Keratinocyte (primary cell): Measurements from ENCODE around the gene LRRC15. TPM values are rescaled to one million over a fixed set of nuclear protein-coding genes. Genes with fewer than 3 reads are reported as not detected.

ENCODE experiments used
- DNase-seq: peaks from one replicate; pipeline ENCODE4 v3.0.0-alpha.2; 2011; ENCODE audit warnings: low read depth, missing footprints, low spot score
- FAIRE-seq: peaks from 2 replicates; lab custom pipeline; 2011; peaks lifted over from hg19 to GRCh38; lab: Jason Lieb, UNC
- H2AFZ ChIP-seq: 2 replicates; pipeline ENCODE4 v1.6.0; 2012; ENCODE audit warnings: low read length, control low read depth, inconsistent platforms; ENCODE audit not compliant: control insufficient read depth
- H3K27ac ChIP-seq: 2 replicates; pipeline ENCODE4 v1.5.1; 2011; ENCODE audit warnings: low read length; ENCODE audit not compliant: control insufficient read depth, insufficient read depth
- H3K27me3 ChIP-seq: 3 replicates; pipeline ENCODE4 v1.6.0; 2011; ENCODE audit warnings: low read length; ENCODE audit not compliant: control insufficient read depth, insufficient read depth; ENCODE audit errors: extremely low read depth
- H3K36me3 ChIP-seq, 2 experiments: 2 replicates in 1 of 2; 3 replicates in 1 of 2; pipeline ENCODE4 v1.5.1; 2011; ENCODE audit warnings: low read length in 2 of 2, mild to moderate bottlenecking in 1 of 2; ENCODE audit not compliant: control insufficient read depth in 2 of 2, insufficient read depth in 2 of 2; ENCODE audit errors: extremely low read depth in 1 of 2
- H3K4me1 ChIP-seq: 3 replicates; pipeline ENCODE4 v1.5.1; 2011; ENCODE audit warnings: low read length; ENCODE audit not compliant: control insufficient read depth, insufficient read depth; ENCODE audit errors: extremely low read depth
- H3K4me2 ChIP-seq: 3 replicates; pipeline ENCODE4 v1.6.0; 2011; ENCODE audit warnings: low read depth, low read length; ENCODE audit not compliant: control insufficient read depth, insufficient read depth; ENCODE audit errors: extremely low read depth
- H3K4me3 ChIP-seq, 3 experiments: fragments of 200-600 bp in 1 of 3; sonication (generic) in 1 of 3; 2 replicates in 2 of 3; 3 replicates in 1 of 3; pipeline ENCODE4 v1.5.1; 2011 to 2016; ENCODE audit warnings: low read length in 3 of 3, mild to moderate bottlenecking in 3 of 3, control low read depth in 2 of 3, inconsistent platforms in 1 of 3, low read depth in 1 of 3, mixed read lengths in 1 of 3, mixed run types in 1 of 3, moderate library complexity in 1 of 3; ENCODE audit not compliant: control insufficient read depth in 2 of 3, insufficient read depth in 2 of 3; ENCODE audit errors: extremely low read depth in 1 of 3
- H3K79me2 ChIP-seq: 2 replicates; pipeline ENCODE4 v1.6.0; 2012; ENCODE audit warnings: low read length; ENCODE audit not compliant: control insufficient read depth, insufficient read depth
- H3K9ac ChIP-seq: 3 replicates; pipeline ENCODE4 v1.6.0; 2011; ENCODE audit warnings: low read length; ENCODE audit not compliant: control insufficient read depth, insufficient read depth; ENCODE audit errors: extremely low read depth
- H3K9me1 ChIP-seq: 3 replicates; pipeline ENCODE4 v1.6.0; 2011; ENCODE audit warnings: low read length; ENCODE audit not compliant: control insufficient read depth, insufficient read depth; ENCODE audit errors: extremely low read depth
- H3K9me3 ChIP-seq: 2 replicates; pipeline ENCODE4 v1.5.1; 2012; ENCODE audit warnings: low read depth, low read length; ENCODE audit not compliant: control insufficient read depth
- H4K20me1 ChIP-seq: 3 replicates; pipeline ENCODE4 v1.6.0; 2011; ENCODE audit warnings: low read length; ENCODE audit not compliant: control insufficient read depth, insufficient read depth; ENCODE audit errors: extremely low read depth
- CTCF ChIP-seq, 3 experiments: IDR thresholded peaks in 1 of 3; conservative IDR thresholded peaks in 1 of 3; optimal IDR thresholded peaks in 1 of 3; 2 replicates in 2 of 3; 3 replicates in 1 of 3; pipeline versions ENCODE3 to v1.5.1; 2011; ENCODE audit warnings: low read length in 3 of 3, mild to moderate bottlenecking in 3 of 3, moderate library complexity in 2 of 3, control low read depth in 1 of 3, inconsistent platforms in 1 of 3; ENCODE audit not compliant: insufficient read depth in 2 of 3; ENCODE audit errors: extremely low read depth in 1 of 3
- EZH2 ChIP-seq: IDR thresholded peaks from one replicate; pipeline ENCODE4 v1.6.1; 2012; ENCODE audit warnings: inconsistent platforms, mild to moderate bottlenecking, low read length, moderate library complexity
- dilution Hi-C: fragments of 300-500 bp; cut with MboI; formaldehyde crosslinking; loops from one replicate; pipeline ENCODE4 v1.7.0; 2020; ENCODE audit warnings: low sequenced_read_pairs; ENCODE audit not compliant: extremely low pct_ligation_motif_present
- polyA plus RNA-seq, 5 experiments: library from polyadenylated mRNA; depleted of rRNA in 3 of 5; stranded (reverse) in 3 of 5; stranded (forward) in 1 of 5; unstranded in 1 of 5; fragments of >200 nt; gene quantifications; 1 replicate in 1 of 5; 2 replicates in 3 of 5; 3 replicates in 1 of 5; pipeline versions ENCODE4 v1.2.1 to v1.2.3, GENCODE V29; 2011 to 2012; ENCODE audit warnings: missing spikeins in 2 of 5, low read depth in 1 of 5, low replicate concordance in 1 of 5

The LRRC15 gene
- polyA plus RNA-seq, 1 donor (not counting 4 experiments of a cell fraction or from before 2014, with no cell fraction given): not detected

- H3K27ac ChIP-seq: no peak overlapping the region
- H3K9me3 ChIP-seq: peaks cover 2% of the 10 kb centered on the region
- H4K20me1 ChIP-seq: no peaks in the 10 kb centered on the region
- dilution Hi-C loops: no loop called here
- H3K27me3 ChIP-seq: peaks cover 12% of the 10 kb centered on the region
- H3K4me1 ChIP-seq: no peaks in the 10 kb centered on the region
- H3K4me2 ChIP-seq: no peak overlapping the region
- TF ChIP-seq EZH2 (no peak), CTCF (optimal IDR thresholded peaks at IDR 0.05 in 1 of 3, IDR thresholded peaks at IDR 0.05 in 1 of 3, conservative IDR thresholded peaks at IDR 0.05 in 1 of 3; ENCODE audit: extremely low read depth in 1 of 3, insufficient read depth in 2 of 3, low read length in 3 of 3) (no peak)
- H3K9me1 ChIP-seq: no peaks in the 10 kb centered on the region
- H3K79me2 ChIP-seq: no peaks in the 10 kb centered on the region
- DNase-seq: no peak
- H3K4me3 ChIP-seq: no peak overlapping the region
- no peak overlapping the region for H2AFZ ChIP-seq
- H3K9ac ChIP-seq: no peak overlapping the region
- no peak for FAIRE-seq
- no peaks in the 10 kb centered on the region for H3K36me3 ChIP-seq
Measured at GRCh38 chr3:194389269-194389668, 19.7 kb upstream of the LRRC15 start.

GRCh38 chr3:194387926-194388418 is 18.4 kb upstream of the LRRC15 start:
- Histone ChIP-seq H3K4me3 (no peak overlapping the region), H3K27me3 (peaks cover 12% of the 10 kb centered on the region), H3K9me3 (peaks cover 2% of the 10 kb centered on the region), H3K9me1 (no peaks in the 10 kb centered on the region), H3K4me1 (no peaks in the 10 kb centered on the region), H3K36me3 (no peaks in the 10 kb centered on the region), H3K4me2 (no peak overlapping the region), H3K79me2 (no peaks in the 10 kb centered on the region), H3K27ac (no peak overlapping the region), H4K20me1 (no peaks in the 10 kb centered on the region), H3K9ac (no peak overlapping the region), H2AFZ (no peak overlapping the region)
- dilution Hi-C loops: no loop called here
- no peak for DNase-seq
- FAIRE-seq: no peak
- no peak for TF ChIP-seq EZH2
- no peak for TF ChIP-seq CTCF (optimal IDR thresholded peaks at IDR 0.05 in 1 of 3, IDR thresholded peaks at IDR 0.05 in 1 of 3, conservative IDR thresholded peaks at IDR 0.05 in 1 of 3; ENCODE audit: extremely low read depth in 1 of 3, insufficient read depth in 2 of 3, low read length in 3 of 3)
